KBM-7 (cell line): ENCODE measurements around the gene ERBB3.
"Not testable (repeated sequence)": the region's sequence is repeated elsewhere in the genome, so short reads cannot be mapped to it uniquely, and the experiment has no call there.

Experiments
- DNase-seq: peaks from one replicate; pipeline ENCODE4 v3.0.0-alpha.2; 2015
- in situ Hi-C: fragments of 300-500 bp; cut with MboI; formaldehyde crosslinking; loops from 2 replicates; pipeline ENCODE4 v1.14.3; 2020; ENCODE audit warnings: low sequenced_read_pairs, low pct_unique_long_range_greater_than_20kb, mixed read lengths

ERBB3 gene

GRCh38 chr12:56079723-56080555, at the start of gene ERBB3:
Gene ERBB3, plus strand, starts transcription at chr12:56080165. Its CDS starts 136 bp downstream, at chr12:56080301.
- peak; percentile 86 for DNase-seq
- in situ Hi-C loops = no loop called here

DNA sequence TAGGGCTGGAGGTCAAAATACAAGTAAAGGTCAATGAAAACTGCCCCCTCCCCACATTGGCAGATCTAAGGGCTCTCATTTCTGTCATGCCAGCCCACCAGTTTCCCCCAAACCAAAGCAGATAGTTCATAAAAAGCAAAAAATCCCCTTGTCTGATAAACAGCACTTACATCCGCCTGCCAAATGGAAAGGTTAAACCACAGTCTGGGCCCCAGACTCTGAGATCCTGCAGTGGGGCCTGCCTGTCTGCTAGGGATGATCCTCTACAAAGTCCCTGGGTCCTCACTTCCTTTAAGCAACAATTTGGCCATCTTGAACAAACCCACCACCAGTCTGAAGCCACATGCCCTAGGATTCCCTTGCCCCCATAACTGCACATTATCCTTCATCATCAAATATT, 48.0 kb upstream of the ERBB3 start:
- in situ Hi-C loops = no loop called here
- DNase-seq = no peak

DNA sequence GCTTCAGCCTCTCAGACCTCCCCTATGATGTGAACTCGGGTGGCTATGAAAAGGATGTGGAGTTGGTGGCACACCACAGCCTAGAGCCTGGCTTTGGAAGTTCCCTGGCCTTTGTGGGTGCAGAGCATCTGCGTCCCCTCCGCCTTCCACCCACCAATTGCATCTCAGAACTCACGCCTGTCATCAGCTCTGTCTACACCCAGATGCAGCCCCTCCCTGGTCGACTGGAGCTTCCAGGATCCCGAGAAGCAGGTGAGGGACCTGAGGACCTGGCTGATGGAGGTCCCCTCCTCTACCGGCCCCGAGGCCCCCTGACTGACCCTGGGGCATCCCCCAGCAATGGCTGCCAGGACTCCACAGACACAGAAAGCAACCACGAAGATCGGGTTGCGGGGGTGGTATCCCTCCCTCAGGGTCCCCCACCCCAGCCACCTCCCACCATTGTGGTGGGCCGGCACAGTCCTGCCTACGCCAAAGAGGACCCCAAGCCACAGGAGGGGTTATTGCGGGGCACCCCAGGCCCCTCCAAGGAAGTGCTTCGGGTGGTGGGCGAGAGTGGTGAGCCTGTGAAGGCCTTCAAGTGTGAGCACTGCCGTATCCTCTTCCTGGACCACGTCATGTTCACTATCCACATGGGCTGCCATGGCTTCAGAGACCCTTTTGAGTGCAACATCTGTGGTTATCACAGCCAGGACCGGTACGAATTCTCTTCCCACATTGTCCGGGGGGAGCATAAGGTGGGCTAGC, 45.2 kb upstream of the ERBB3 start:
- DNase-seq = no peak
- in situ Hi-C loops = no loop called here

- no peak for DNase-seq
- in situ Hi-C loops = no loop called here
Observed at GRCh38 chr12:56037161-56037560, 42.8 kb upstream of the ERBB3 start.

GRCh38 chr12:56038022-56038655, 41.8 kb upstream of the ERBB3 start:
- in situ Hi-C loops = no loop called here

GRCh38 chr12:56040151-56040550, 39.8 kb upstream of the ERBB3 start:
- no peak for DNase-seq
- in situ Hi-C loops = no loop called here

More at GRCh38 chr12:56038022-56038655, 41.8 kb upstream of the ERBB3 start:
- no peak for DNase-seq

DNA sequence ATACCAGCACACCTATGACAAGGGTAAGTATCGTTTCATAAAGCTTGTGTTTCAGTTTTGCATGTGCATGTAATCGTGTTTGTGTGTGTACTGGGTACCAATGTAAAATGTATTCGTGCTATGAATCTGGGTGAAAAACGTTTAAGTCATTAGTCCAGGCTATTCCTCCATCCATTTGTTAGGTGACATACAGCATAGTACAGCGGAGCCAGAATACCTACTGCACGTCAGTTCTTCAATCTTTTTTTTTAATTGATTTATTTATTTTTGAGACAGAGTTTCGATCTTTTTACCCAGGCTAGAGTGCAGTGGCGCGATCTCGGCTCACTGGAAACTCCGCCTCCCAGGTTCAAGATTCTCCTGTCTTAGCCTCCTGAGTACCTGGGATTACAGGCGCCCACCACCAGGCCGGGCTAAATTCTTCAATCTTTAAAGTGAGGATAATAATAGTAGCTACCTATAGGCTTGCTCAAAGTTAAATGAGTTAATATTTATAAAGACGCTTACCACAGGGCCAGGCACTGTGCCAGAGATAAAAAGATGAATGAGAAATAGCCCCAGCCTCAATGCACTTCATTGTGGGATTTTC, 38.9 kb upstream of the ERBB3 start:
- in situ Hi-C loops = no loop called here
- no peak for DNase-seq

GRCh38 chr12:56041552-56042429, 38.2 kb upstream of the ERBB3 start, which contains the start of gene RPS26:
Gene RPS26, plus strand, starts transcription at chr12:56041918. Its CDS starts 249 bp downstream, at chr12:56042167.
- in situ Hi-C loops = no loop called here
- peak; percentile 99 for DNase-seq

GRCh38 chr12:56042430-56042813, 37.5 kb upstream of the ERBB3 start:
- DNase-seq, in situ Hi-C loops: not testable (repeated sequence)

DNA sequence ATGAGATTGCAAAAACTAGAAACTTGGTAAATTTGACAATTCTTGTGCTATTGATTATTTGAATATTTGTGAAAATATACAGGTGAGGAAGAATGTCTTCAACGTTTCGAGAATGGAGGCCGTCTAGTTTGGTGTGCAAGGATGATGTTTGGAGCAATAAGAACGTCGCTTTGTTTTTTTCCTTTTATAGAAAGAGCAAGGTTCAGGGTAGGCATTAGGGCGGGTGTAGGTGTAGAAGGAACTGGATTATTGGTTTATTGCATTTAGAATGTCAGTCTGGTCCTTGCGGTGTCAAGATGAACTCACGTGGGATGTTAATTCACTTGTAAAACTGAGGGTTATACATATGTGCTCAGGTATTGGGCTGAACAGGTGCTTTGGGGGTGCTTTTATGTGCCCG, 37.1 kb upstream of the ERBB3 start:
- DNase-seq = no peak
- in situ Hi-C loops = no loop called here

- DNase-seq = peak; percentile 16
- in situ Hi-C loops = no loop called here
Observed at GRCh38 chr12:56046027-56046780, 33.8 kb upstream of the ERBB3 start.

DNA sequence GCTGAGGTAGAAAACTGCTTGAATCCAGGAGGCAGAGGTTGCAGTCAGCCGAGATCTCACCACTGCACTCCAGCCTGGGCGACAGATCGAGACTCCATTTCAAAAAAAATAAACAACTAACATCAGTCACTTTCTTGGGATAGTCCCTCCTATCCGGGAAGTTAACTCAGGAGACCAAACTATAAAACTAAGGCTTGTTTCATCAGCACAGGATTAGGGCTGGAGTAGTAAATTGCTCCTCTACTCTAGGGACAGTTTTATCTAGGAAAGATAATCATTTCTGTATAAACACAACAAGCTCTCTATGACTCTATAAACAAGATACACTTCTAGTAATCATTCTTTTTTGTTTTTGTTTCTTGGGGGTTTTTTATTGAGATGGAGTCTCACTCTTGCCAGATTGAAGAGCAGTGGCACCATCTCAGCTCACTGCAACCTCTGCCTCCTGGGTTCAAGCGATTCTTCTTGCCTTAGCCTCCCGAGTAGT, 26.5 kb upstream of the ERBB3 start:
- in situ Hi-C loops = no loop called here
- no peak for DNase-seq

DNA sequence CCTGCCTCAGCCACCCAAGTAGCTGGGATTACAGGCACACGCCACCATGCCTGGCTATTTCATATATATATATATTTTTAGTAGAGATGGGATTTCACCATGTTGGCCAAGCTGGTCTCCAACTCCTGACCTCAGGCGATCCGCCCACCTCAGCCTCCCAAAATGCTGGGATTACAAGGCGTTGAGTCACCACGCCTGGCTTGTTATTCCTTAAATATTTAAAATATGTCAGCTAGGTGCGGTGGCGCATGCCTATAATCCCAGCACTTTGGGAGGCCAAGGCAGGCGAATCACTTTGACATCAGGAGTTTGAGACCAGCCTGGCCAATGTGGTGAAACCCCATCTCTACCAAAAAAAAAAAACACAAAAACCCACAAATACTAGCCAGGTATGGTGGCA, 20.0 kb upstream of the ERBB3 start:
- DNase-seq, in situ Hi-C loops: not testable (repeated sequence)

DNA sequence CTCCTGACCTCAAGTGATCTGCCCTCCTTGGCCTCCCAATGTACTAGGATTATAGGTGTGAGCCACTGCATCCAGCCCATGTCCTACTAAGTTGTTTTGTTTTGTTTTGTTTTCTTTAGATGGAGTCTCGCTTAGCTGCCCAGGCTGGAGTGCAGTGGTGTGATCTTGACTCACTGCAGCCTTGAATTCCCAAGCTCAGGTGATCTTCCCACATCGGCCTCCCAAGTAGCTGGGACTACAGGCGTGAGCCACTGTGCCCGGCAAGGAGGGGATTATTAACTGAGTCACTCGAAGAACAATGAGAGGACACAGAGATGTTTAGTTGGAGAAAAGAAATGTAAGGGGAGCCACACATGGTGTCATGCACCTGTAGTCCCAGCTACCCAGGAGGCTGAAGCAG, 18.0 kb upstream of the ERBB3 start:
- no peak for DNase-seq
- in situ Hi-C loops = no loop called here

- in situ Hi-C loops = no loop called here
- no peak for DNase-seq
Observed at GRCh38 chr12:56062996-56063395, 17.0 kb upstream of the ERBB3 start.

GRCh38 chr12:56071648-56072047, 8.3 kb upstream of the ERBB3 start:
- no peak for DNase-seq
- in situ Hi-C loops = no loop called here

DNA sequence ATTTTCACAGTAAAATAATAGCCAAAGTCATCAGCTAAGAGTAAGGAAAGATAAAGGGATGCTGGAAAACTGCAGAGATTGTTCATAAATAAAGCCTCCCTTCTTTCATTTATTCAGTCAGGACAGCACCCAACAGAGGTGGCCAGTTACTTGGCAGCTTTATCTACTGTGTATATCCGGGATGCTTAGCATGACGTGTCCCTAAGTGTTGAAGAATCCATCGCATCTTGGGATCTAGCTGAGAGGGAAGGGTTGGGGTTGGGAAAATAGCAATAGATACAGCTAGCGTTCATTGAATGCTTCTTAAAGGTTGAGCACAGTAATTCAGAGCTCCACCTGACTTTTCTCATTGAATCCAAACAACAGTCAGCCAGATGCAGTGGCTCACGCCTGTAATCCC, 5.6 kb upstream of the ERBB3 start:
- in situ Hi-C loops = no loop called here
- DNase-seq = no peak

DNA sequence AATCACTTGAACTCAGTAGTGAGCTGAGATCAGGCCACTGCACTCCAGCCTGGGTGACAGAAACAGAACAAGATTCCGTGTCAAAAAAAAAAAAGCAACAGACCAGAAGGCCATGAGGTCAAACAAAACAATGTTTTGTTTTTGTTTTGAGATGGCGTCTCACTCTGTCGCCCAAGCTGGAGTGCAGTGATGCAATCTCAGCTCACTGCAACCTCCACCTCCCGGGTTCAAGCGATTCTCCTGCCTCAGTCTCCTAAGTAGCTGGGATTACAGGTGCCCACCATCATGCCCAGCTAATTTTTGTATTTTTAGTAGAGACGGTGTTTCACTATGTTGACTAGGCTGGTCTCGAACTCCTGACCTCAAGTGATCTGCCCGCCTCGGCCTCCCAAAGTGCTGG, 2.0 kb upstream of the ERBB3 start:
- in situ Hi-C loops, DNase-seq: not testable (repeated sequence)
